ENCODE data around the gene RSBN1.

Gene RSBN1

DNA sequence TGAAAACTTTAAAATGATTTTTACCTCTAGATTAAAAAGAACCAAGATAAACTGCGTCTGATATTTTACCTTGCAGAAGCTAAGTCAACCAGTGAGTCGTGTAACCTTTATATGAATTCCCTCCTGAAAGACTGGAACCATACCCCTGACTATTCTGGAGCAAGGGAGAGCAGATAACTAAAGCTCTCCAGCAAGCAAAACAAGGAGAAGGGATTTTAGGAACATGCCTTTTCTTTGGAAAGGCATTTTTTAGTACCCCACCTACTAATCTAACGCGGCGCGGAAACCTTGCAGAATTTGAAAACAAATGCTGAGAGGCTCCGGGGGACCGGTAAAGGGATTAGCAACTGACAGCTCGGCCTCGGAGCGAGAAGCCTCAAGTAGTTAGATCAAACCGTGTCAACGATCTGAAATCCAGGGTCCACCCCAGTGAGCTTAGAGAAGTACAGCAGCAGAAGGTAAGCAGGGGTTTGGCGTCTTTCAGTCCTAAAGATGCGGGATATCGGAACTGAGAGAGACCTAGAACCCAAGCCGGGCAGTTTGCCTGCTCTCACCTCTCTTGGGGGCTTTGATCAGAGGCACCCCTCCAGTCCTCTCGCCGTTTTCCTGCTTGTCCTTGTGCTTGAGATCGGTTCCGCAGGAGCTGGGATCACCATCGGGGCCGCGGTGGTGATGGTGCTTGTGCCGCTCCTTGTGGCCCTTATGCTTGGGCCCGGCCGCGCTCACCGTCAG lies 954 bp downstream of the RSBN1 start:
- FAIRE-seq = peak; percentile 38
- TF ChIP-seq POLR2AphosphoS5 (IDR thresholded peaks at IDR 0.05; ENCODE audit: low read depth, low read length) (no peak), TAF1 (IDR thresholded peaks at IDR 0.05; ENCODE audit: borderline replicate concordance, low read depth, low read length) (no peak), POLR2A (IDR thresholded peaks at IDR 0.05; ENCODE audit: low read depth, low read length) (no peak)
- peak; percentile 9 for DNase-seq (ENCODE audit: insufficient read length)

DNA sequence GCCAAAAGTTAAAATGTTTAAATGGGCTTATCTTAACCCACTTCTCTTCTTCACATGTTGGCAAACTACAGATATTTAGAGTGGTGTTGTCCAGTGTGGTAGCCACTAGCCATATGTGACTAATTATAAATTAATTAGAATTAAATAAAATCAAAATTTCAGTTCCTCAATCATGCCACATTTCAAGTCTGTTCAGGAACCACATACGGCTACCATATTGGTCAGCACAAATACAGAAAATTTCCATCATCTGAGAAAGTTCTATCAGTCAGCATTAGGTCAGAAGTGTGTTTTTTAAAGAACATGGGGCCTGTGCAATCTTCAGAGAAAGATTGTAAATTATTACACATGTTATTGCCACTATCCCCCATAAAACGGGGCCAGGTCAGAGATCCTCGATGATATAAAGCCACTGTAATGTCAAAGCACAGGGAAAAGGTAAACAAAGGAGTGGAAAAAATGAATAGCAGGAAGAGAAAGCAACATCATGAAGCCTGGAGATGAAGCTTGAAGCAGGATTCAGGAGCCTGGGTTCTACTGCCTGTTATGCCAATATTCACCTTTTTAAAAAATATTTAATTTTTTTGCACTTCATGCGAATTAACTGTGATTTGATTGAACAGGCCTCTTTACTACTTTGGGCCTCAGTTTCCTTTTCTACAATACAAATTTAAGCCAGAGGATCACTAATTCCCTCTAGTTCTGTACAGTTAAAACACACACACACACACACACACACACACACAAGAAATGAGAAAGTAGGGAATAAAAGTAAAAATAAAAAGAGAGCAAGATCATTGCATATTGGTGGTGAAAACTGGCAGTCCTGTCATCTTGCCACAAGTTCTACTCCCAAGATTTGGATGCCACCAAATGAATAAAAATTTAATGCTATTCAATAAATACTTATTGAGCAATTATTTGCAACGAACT lies 2.3 kb downstream of the RSBN1 start:
- FAIRE-seq (no peak), DNase-seq (ENCODE audit: insufficient read length) (no peak)
- TF ChIP-seq TAF1 (IDR thresholded peaks at IDR 0.05; ENCODE audit: borderline replicate concordance, low read depth, low read length) (no peak), POLR2A (IDR thresholded peaks at IDR 0.05; ENCODE audit: low read depth, low read length) (no peak), POLR2AphosphoS5 (IDR thresholded peaks at IDR 0.05; ENCODE audit: low read depth, low read length) (no peak)

DNA sequence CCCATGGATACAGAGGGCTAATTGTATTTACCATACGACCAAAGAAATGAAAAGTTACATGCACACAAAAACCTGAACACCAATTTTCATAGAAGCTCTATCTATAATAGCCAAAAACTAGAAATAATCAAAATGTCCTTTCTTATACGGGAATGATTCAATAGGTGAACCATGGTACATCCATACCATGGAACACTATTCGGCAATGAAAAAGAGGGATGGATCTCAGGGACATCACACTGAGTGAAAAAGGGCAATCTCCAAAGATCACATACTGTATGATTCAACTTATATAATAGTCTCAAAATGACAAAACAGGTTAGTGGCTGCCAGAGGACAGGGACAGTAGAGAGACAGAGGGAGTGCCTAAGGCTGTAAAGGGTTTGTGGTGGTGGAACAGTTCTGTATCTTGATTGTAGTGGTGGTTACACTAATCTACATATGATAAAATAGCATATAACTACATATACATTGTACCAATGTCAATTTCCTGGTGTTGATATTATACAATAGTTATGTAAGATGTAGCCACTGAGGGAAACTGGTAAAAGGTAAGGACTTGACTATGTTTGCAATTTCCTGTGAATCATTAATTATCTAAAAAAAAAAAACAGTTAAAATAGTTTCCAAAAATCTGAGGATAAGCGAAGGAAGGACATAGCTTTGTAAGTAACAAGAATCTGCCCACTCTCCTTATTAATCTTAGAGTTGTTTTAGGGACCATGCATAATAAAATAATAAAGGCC lies 3.7 kb downstream of the RSBN1 start:
- FAIRE-seq = no peak
- no peak for DNase-seq (ENCODE audit: insufficient read length)
- TF ChIP-seq POLR2A (IDR thresholded peaks at IDR 0.05; ENCODE audit: low read depth, low read length) = no peak
- no peak for TF ChIP-seq POLR2AphosphoS5 (IDR thresholded peaks at IDR 0.05; ENCODE audit: low read depth, low read length)
- no peak for TF ChIP-seq TAF1 (IDR thresholded peaks at IDR 0.05; ENCODE audit: borderline replicate concordance, low read depth, low read length)

DNA sequence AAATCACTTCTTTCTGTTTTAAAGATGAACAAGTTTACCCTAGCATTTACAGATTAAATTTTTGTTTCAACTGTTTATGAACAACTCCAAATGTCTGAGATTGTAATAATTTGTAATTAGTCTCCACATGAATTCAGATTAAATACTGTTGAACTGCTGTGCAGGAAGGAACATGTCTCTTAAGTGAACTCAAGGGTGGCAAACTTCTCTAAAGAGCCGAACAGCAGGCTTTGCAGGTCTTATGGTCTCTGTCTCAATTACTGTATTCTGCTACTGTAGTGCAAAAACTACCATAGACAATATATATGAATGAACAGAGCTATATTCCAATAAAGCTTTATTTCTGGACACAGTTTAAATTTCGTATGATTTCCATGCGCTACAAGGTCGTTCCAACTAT lies 6.6 kb downstream of the RSBN1 start:
- no peak for TF ChIP-seq POLR2AphosphoS5 (IDR thresholded peaks at IDR 0.05; ENCODE audit: low read depth, low read length)
- no peak for TF ChIP-seq POLR2A (IDR thresholded peaks at IDR 0.05; ENCODE audit: low read depth, low read length)
- no peak for TF ChIP-seq TAF1 (IDR thresholded peaks at IDR 0.05; ENCODE audit: borderline replicate concordance, low read depth, low read length)
- DNase-seq (ENCODE audit: insufficient read length) (no peak), FAIRE-seq (no peak)

DNA sequence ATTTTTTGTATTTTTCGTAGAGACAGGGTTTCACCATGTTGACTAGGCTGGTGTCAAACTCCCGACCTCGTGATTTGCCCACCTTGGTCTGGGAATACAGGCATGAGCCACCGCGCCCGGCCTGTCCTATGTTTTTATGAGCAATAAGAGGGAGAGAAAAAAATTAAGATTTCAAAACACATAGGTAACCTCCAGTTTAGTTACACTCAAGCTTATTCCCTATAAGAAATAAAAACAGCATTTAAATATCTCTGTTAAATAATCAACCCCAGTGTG lies 7.1 kb downstream of the RSBN1 start:
- no peak for FAIRE-seq
- no peak for DNase-seq (ENCODE audit: insufficient read length)
- no peak for TF ChIP-seq POLR2A (IDR thresholded peaks at IDR 0.05; ENCODE audit: low read depth, low read length)
- no peak for TF ChIP-seq TAF1 (IDR thresholded peaks at IDR 0.05; ENCODE audit: borderline replicate concordance, low read depth, low read length)
- TF ChIP-seq POLR2AphosphoS5 (IDR thresholded peaks at IDR 0.05; ENCODE audit: low read depth, low read length) = no peak

DNA sequence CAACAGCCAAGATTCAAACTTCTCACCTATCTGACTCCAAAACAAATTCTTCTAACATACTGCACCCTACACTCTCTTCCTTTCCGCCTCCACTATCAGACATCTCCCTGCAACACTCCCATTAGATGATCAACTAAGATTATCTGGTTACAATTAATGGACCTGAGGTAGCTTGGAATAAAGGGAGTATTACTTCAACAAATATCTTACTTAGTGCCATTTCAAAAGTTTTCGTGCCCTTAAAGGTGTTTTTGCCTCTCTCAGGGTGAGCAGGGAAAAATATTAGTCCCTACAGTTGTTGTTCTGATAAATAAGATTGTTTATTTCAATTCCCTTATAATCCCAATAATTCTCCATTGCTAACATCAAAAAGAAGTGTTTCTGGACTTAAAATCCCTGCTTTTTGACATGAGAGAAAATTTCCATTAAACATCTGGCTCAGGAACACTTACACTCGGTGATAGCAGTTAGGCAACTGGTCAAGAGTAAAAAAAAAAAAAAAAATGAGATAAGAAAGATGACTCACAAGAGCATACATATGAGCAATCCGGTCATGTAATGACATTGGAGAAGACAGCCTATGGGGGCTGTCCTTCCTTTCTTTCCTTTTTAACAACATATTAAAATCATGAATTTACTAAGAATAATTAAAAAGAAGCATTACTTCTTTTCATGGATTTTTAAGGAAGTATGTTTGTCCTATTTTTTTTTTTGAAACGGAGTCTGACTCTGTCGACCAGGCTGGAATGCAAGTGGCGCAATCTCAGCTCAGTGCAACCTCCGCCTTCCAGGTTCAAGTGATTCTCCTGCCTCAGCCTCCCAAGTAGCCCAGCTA lies 7.6 kb downstream of the RSBN1 start:
- DNase-seq (ENCODE audit: insufficient read length) = no peak
- FAIRE-seq = no peak
- TF ChIP-seq POLR2A (IDR thresholded peaks at IDR 0.05; ENCODE audit: low read depth, low read length) (no peak), TAF1 (IDR thresholded peaks at IDR 0.05; ENCODE audit: borderline replicate concordance, low read depth, low read length) (no peak), POLR2AphosphoS5 (IDR thresholded peaks at IDR 0.05; ENCODE audit: low read depth, low read length) (no peak)

DNA sequence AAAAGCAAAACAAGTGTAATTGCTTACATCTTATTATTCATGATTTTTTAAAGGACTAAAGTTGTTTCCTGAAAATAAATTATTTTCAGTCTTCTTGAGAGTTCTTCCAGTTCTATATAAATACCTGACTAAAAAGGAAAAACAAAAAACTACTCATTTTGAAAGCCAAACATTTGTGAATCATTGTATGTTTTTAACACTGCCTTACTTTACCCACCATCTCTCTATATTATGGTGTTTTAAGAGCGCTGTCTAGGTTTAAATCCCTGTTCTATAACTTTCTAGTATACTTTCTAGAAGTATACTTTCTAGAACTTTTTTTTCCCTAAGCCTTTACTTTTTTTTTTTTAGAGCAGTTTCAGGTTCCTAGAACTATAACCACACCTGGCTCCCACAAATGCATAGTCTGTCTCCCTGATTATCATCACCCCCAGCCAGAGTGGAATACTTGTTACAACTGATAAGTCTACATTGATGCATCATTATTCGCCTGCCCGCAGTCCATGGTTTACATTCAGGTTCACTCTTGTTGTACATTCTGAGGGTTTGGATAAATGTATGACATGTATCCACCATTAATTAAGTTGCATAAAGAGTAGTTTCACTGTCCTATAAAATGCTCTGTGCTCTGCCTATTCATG lies 9.8 kb downstream of the RSBN1 start:
- DNase-seq (ENCODE audit: insufficient read length) = no peak
- no peak for FAIRE-seq
- TF ChIP-seq POLR2AphosphoS5 (IDR thresholded peaks at IDR 0.05; ENCODE audit: low read depth, low read length) = no peak
- TF ChIP-seq POLR2A (IDR thresholded peaks at IDR 0.05; ENCODE audit: low read depth, low read length) = no peak
- no peak for TF ChIP-seq TAF1 (IDR thresholded peaks at IDR 0.05; ENCODE audit: borderline replicate concordance, low read depth, low read length)

DNA sequence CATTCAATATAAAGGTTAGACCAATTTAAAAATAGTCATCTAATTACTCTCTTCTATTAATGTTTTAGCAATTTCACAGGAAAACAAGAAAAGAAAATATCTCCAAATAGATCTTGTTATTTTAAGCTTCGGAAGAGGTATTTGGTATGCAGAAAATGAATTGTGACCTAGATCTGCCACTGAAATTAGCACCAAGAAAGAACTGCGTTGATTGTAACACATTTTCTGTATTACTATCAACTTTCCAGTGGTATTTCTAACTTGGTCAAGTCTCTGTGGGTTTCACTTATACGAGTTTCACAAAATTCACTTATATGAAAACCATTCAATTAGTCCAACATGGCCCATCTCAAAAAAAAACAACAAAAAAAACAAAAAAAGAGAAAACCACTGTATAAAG lies 11.8 kb downstream of the RSBN1 start:
- no peak for TF ChIP-seq POLR2AphosphoS5 (IDR thresholded peaks at IDR 0.05; ENCODE audit: low read depth, low read length)
- FAIRE-seq = no peak
- DNase-seq (ENCODE audit: insufficient read length) = no peak

DNA sequence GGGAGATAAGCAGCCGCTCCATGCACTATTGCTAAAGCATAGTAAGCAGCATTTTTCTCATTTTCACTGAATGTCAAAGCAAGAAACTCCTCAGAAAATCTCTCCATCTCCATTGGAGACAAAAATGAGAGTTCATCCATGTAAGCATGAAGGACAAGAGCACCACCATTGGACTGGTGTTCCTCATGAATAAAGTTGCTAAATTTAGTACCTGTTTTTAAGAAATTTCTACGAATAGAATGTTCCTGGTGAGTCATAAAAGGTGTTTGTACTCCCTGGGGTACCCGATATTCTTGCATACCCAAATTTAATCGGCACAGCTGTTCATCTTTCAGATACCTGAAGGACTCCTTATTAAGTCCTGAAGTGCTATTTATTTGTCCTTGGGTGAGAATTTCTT lies 14.8 kb downstream of the RSBN1 start:
- no peak for TF ChIP-seq POLR2A (IDR thresholded peaks at IDR 0.05; ENCODE audit: low read depth, low read length)
- no peak for TF ChIP-seq TAF1 (IDR thresholded peaks at IDR 0.05; ENCODE audit: borderline replicate concordance, low read depth, low read length)
- no peak for TF ChIP-seq POLR2AphosphoS5 (IDR thresholded peaks at IDR 0.05; ENCODE audit: low read depth, low read length)
- FAIRE-seq (no peak), DNase-seq (ENCODE audit: insufficient read length) (no peak)
